ENCODE results near the gene TMEM258. TPM values are rescaled to one million over a fixed set of nuclear protein-coding genes. Genes with fewer than 3 reads are reported as not detected.

The TMEM258 gene
- total RNA-seq, 1 donor from 2014 or later: 161 TPM

GRCh38 chr11:61744609-61745156 is 47.7 kb downstream of the TMEM258 start:
- DNase-seq (ENCODE audit: low read depth in 2 of 2): no peak

DNA sequence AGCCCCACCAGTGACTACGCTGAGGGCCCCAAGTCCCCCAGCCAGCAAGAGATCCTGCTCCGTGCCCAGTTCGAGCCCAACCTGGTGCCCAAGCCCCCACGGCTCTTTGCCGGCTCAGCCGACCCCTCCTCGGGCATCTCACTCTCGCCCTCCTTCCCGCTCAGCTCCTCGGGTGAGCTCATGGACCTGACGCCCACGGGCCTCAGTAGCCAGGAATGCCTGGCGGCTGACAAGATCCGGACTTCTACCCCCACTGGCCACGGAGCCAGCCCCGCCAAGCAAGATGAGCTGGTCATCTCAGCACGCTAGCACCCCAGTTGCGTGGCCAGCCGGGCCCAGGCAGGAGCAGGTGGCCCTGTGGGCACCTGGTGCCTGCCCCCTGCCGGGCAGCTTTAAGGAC is 48.2 kb downstream of the TMEM258 start:
- no peak for DNase-seq (ENCODE audit: low read depth in 2 of 2)

DNA sequence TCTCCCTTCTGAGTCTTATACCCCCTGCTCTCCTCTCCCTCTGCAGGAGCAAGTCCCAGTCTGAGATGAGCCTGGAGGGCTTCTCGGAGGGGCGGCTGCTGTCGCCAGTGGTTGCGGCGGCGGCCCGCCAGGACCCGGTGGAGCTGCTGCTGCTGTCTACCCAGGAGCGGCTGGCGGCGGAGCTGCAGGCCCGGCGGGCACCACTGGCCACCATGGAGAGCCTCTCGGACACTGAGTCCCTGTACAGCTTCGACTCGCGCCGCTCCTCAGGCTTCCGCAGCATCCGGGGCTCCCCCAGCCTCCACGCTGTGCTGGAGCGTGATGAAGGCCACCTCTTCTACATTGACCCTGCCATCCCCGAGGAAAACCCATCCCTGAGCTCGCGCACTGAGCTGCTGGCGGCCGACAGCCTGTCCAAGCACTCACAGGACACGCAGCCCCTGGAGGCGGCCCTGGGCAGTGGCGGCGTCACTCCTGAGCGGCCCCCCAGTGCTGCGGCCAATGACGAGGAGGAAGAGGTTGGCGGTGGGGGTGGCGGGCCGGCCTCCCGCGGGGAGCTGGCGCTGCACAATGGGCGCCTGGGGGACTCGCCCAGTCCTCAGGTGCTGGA is 48.8 kb downstream of the TMEM258 start:
- DNase-seq (ENCODE audit: low read depth in 2 of 2): no peak

DNA sequence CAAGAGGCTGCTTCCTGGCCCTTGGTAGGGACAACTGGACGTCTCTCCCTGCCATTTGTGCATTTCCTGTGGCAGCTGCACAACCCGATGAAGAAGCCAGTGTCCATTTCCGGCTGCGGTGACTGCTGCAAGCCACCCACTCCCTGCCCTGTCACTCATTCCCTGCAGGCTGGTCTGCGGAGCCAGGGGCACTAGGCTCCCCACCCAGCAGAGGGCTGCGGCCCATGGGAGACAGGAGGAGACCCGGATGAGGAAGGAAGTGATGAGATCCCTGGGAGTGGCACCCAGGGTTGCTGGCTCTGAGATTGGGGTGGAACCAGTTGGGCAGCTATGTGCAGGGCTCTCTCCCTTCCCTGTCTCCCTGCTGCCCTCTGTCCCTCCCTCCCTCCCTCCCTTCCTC is 50.0 kb downstream of the TMEM258 start:
- DNase-seq (ENCODE audit: low read depth in 2 of 2): peak in 1 of 2 donors; percentile 13

DNA sequence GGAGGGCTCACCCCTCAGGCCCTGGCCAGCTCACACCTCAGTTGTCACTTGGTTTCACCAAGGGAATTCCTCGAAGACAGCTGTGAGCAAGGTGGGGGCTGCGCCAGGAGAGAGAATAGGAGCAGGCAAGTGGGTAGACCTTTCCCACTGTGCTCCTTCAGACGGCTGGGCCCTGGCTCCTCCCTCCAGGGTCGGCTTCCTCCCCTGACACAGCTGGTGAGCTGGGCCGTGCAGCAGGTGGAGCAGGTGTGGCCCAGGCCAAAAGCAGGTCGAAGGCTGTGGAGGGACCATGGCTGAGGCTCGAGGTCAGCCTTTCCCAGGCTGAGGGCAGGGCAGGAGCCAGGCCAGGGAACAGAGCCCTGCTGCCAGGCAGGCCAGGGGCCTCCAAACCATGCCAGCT is 52.4 kb downstream of the TMEM258 start:
- DNase-seq (ENCODE audit: low read depth in 2 of 2): no peak

DNA sequence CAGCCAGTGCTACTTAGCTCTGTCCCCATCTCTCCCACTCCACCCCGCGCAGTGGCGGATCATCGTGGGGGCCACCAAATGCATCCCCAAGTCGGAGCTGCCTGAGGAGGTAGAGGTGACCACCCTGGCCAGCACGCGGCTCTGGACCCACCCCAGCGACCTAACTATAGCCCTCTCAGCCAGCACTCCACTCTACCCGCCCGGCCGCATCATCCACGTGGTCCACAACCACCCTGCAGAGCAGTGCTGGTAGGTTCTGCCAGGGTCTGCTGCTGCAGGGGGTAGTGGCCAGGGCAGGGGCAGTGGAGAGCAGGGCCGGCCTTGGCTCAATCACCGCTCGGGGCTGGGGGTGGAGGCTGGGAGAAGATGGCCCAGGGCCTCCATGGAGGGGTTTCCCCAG is 53.0 kb downstream of the TMEM258 start:
- no peak for DNase-seq (ENCODE audit: low read depth in 2 of 2)

Other genes with a start within 250 kb of the TMEM258 start
- 0.20 and 0.22 TPM in 2 replicates for gene SYT7, start 211.5 kb downstream of the TMEM258 start, total RNA-seq
- 1.5 and 3.0 TPM in 2 replicates for gene DAGLA, start 112.2 kb downstream of the TMEM258 start, total RNA-seq
- 0.20 and 0.22 TPM in 2 replicates for gene MYRF, start 40.0 kb downstream of the TMEM258 start, total RNA-seq
- 8.3 and 19.2 TPM in 2 replicates for gene FEN1, start 312 bp upstream of the TMEM258 start, total RNA-seq
- 24.2 and 30.9 TPM in 2 replicates for gene FADS1, start 24.4 kb upstream of the TMEM258 start, total RNA-seq
- 41.3 and 80.0 TPM in 2 replicates for gene FADS2, start 35.7 kb upstream of the TMEM258 start, total RNA-seq
- gene FADS3, start 98.9 kb upstream of the TMEM258 start, total RNA-seq: 67.6 and 128 TPM in 2 replicates
- gene RAB3IL1, start 125.0 kb upstream of the TMEM258 start, total RNA-seq: 2.4 and 10.7 TPM in 2 replicates
- gene BEST1, start 157.8 kb upstream of the TMEM258 start, total RNA-seq: under 0.01 TPM in 1 of 2 replicates, not detected in the other
- gene FTH1, start 175.0 kb upstream of the TMEM258 start, total RNA-seq: 345 and 436 TPM in 2 replicates